Myocyte (in vitro differentiated cells): Measurements from ENCODE around the gene GDPD1. TPM values are rescaled to one million over a fixed set of nuclear protein-coding genes. Genes with fewer than 3 reads are reported as not detected.
"Not testable (repeated sequence)": the region's sequence is repeated elsewhere in the genome, so short reads cannot be mapped to it uniquely, and the experiment has no call there.

Source experiments
- DNase-seq: peaks from one replicate; pipeline ENCODE4 v3.0.0-alpha.2; 2012; ENCODE audit warnings: low read depth
- total RNA-seq: library from RNA; depleted of rRNA; stranded (reverse); fragments of >200 nt; gene quantifications from 2 replicates; pipeline ENCODE4 v1.2.3, GENCODE V29; 2014

The GDPD1 gene
- total RNA-seq, 1 donor from 2014 or later: 1.5 TPM

GRCh38 chr17:59238906-59239305, 18.6 kb downstream of the GDPD1 start:
- no peak for DNase-seq

- no peak for DNase-seq
Measured at GRCh38 chr17:59244081-59244480, 23.8 kb downstream of the GDPD1 start.

GRCh38 chr17:59254742-59255141, 34.4 kb downstream of the GDPD1 start:
- no peak for DNase-seq

GRCh38 chr17:59257101-59257500, 36.8 kb downstream of the GDPD1 start:
- DNase-seq: peak; percentile 4

- no peak for DNase-seq
Measured at GRCh38 chr17:59260722-59261121, 40.4 kb downstream of the GDPD1 start.

GRCh38 chr17:59266745-59267144, 46.4 kb downstream of the GDPD1 start:
- no peak for DNase-seq

GRCh38 chr17:59267776-59268175, 47.5 kb downstream of the GDPD1 start:
- no peak for DNase-seq

GRCh38 chr17:59275618-59276017, 55.3 kb downstream of the GDPD1 start:
- no peak for DNase-seq

- DNase-seq: no peak
Measured at GRCh38 chr17:59277031-59277430, 56.7 kb downstream of the GDPD1 start.

GRCh38 chr17:59278406-59278805, 58.1 kb downstream of the GDPD1 start:
- DNase-seq: no peak

- no peak for DNase-seq
Measured at GRCh38 chr17:59284317-59284716, 64.0 kb downstream of the GDPD1 start.

- DNase-seq: no peak
Measured at GRCh38 chr17:59287452-59287851, 67.1 kb downstream of the GDPD1 start.

- no peak for DNase-seq
Measured at GRCh38 chr17:59287891-59288290, 67.6 kb downstream of the GDPD1 start.

- DNase-seq: no peak
Measured at GRCh38 chr17:59289981-59290301, 69.6 kb downstream of the GDPD1 start.

- DNase-seq: not testable (repeated sequence)
Measured at GRCh38 chr17:59290302-59290998, 70.1 kb downstream of the GDPD1 start.

- DNase-seq: no peak
Measured at GRCh38 chr17:59292174-59292523, 71.8 kb downstream of the GDPD1 start.

- DNase-seq: no peak
Measured at GRCh38 chr17:59296190-59296589, 75.9 kb downstream of the GDPD1 start.

- DNase-seq: no peak
Measured at GRCh38 chr17:59298521-59298920, 78.2 kb downstream of the GDPD1 start.

- DNase-seq: no peak
Measured at GRCh38 chr17:59299400-59300092, 79.2 kb downstream of the GDPD1 start.

- DNase-seq: no peak
Measured at GRCh38 chr17:59300941-59301340, 80.6 kb downstream of the GDPD1 start.

- no peak for DNase-seq
Measured at GRCh38 chr17:59304811-59305210, 84.5 kb downstream of the GDPD1 start.

- no peak for DNase-seq
Measured at GRCh38 chr17:59310263-59310920, 90.1 kb downstream of the GDPD1 start.

GRCh38 chr17:59311051-59311468, 90.7 kb downstream of the GDPD1 start:
- DNase-seq: peak; percentile 73
